Stimulated activated CD8-positive, alpha-beta memory T cell treated with anti-CD3 and anti-CD28 coated beads, Interleukin-12 subunit alpha, Interleukin-12 subunit beta, amount 100 ng/mL, for 4 hours (primary cell): ENCODE measurements around the gene APEX2.
"Not testable (repeated sequence)": the region's sequence is repeated elsewhere in the genome, so short reads cannot be mapped to it uniquely, and the experiment has no call there.

Source experiments
- DNase-seq: peaks from one replicate; pipeline ENCODE4 v3.0.0-alpha.2; 2020; ENCODE audit warnings: low read depth

The APEX2 gene

GRCh38 chrX:54999717-55000598, at the start of gene APEX2:
Gene APEX2, plus strand, starts transcription at chrX:55000363. Its CDS starts 60 bp downstream, at chrX:55000423.
- peak; percentile 78 for DNase-seq

- DNase-seq, result no peak
Observed at GRCh38 chrX:54950730-54951375, 49.3 kb upstream of the APEX2 start.

GRCh38 chrX:54961750-54962149, 38.4 kb upstream of the APEX2 start:
- no peak for DNase-seq

GRCh38 chrX:54964766-54965497, 35.2 kb upstream of the APEX2 start:
- no peak for DNase-seq

- no peak for DNase-seq
Observed at GRCh38 chrX:54977387-54977786, 22.8 kb upstream of the APEX2 start.

GRCh38 chrX:54978448-54978847, 21.7 kb upstream of the APEX2 start:
- DNase-seq, result no peak

GRCh38 chrX:54979432-54979831, 20.7 kb upstream of the APEX2 start:
- no peak for DNase-seq

- DNase-seq, result no peak
Observed at GRCh38 chrX:54980334-54980733, 19.8 kb upstream of the APEX2 start.

GRCh38 chrX:54983306-54983705, 16.9 kb upstream of the APEX2 start:
- not testable (repeated sequence) for DNase-seq

- DNase-seq, result no peak
Observed at GRCh38 chrX:54991706-54992105, 8.5 kb upstream of the APEX2 start.

GRCh38 chrX:54992911-54993622, 7.1 kb upstream of the APEX2 start:
- no peak for DNase-seq

GRCh38 chrX:54994099-54994498, 6.1 kb upstream of the APEX2 start, which contains the start of gene PFKFB1:
Gene PFKFB1, minus strand, starts transcription at chrX:54994188. Its CDS starts 181 bp downstream, at chrX:54994007.
- DNase-seq, result no peak

GRCh38 chrX:54994668-54995351, 5.4 kb upstream of the APEX2 start:
- no peak for DNase-seq

GRCh38 chrX:54995621-54996020, 4.5 kb upstream of the APEX2 start:
- DNase-seq, result no peak

GRCh38 chrX:55004231-55004630, 4.1 kb downstream of the APEX2 start:
- DNase-seq, result no peak

GRCh38 chrX:55005256-55005655, 5.1 kb downstream of the APEX2 start:
- DNase-seq, result no peak

GRCh38 chrX:55006827-55007621, 6.9 kb downstream of the APEX2 start:
- no peak for DNase-seq

GRCh38 chrX:55007656-55008055, 7.5 kb downstream of the APEX2 start:
- no peak for DNase-seq

- DNase-seq, result no peak
Observed at GRCh38 chrX:55008571-55009358, 8.6 kb downstream of the APEX2 start.

- DNase-seq, result no peak
Observed at GRCh38 chrX:55011294-55011693, 11.1 kb downstream of the APEX2 start.
